ENCODE results near the gene LRBA.

GRCh38 chr4:150944660-150945059 is 70.4 kb downstream of the LRBA start:
- TF ChIP-seq, protein P1, sequence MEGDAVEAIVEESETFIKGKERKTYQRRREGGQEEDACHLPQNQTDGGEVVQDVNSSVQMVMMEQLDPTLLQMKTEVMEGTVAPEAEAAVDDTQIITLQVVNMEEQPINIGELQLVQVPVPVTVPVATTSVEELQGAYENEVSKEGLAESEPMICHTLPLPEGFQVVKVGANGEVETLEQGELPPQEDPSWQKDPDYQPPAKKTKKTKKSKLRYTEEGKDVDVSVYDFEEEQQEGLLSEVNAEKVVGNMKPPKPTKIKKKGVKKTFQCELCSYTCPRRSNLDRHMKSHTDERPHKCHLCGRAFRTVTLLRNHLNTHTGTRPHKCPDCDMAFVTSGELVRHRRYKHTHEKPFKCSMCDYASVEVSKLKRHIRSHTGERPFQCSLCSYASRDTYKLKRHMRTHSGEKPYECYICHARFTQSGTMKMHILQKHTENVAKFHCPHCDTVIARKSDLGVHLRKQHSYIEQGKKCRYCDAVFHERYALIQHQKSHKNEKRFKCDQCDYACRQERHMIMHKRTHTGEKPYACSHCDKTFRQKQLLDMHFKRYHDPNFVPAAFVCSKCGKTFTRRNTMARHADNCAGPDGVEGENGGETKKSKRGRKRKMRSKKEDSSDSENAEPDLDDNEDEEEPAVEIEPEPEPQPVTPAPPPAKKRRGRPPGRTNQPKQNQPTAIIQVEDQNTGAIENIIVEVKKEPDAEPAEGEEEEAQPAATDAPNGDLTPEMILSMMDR (conservative IDR thresholded peaks at IDR 0.05) = no peak
- no peak for TF ChIP-seq EZH2 (IDR thresholded peaks at IDR 0.05; ENCODE audit: low read depth)

Data from PC-9 (cell line).